HEK293 (cell line): ENCODE data around the gene NAALAD2.

Experiments used
- GFI1B ChIP-seq: fragments of 450-650 bp; formaldehyde crosslinking; IDR thresholded peaks from 2 replicates; pipeline ENCODE4 v1.5.1; 2016; ENCODE audit warnings: missing biosample characterization, missing genetic modification characterization
- GLI4 ChIP-seq: fragments of 450-650 bp; formaldehyde crosslinking; IDR thresholded peaks from 2 replicates; pipeline ENCODE4 v1.5.1; 2016; ENCODE audit warnings: missing biosample characterization, missing genetic modification characterization
- KLF1 ChIP-seq: fragments of 450-650 bp; formaldehyde crosslinking; IDR thresholded peaks from 2 replicates; pipeline ENCODE4 v1.5.1; 2016; ENCODE audit warnings: missing biosample characterization, missing genetic modification characterization
- KLF7 ChIP-seq: fragments of 450-650 bp; formaldehyde crosslinking; IDR thresholded peaks from 2 replicates; pipeline ENCODE4 v1.5.1; 2016; ENCODE audit warnings: missing biosample characterization, missing genetic modification characterization, borderline replicate concordance
- WT1 ChIP-seq: fragments of 450-650 bp; formaldehyde crosslinking; IDR thresholded peaks from 2 replicates; pipeline ENCODE4 v1.5.1; 2016; ENCODE audit warnings: missing biosample characterization, missing genetic modification characterization
- ZBTB48 ChIP-seq: fragments of 450-650 bp; formaldehyde crosslinking; IDR thresholded peaks from 2 replicates; pipeline ENCODE4 v1.5.1; 2016; ENCODE audit warnings: missing biosample characterization, missing genetic modification characterization
- ZFP37 ChIP-seq: fragments of 450-650 bp; formaldehyde crosslinking; IDR thresholded peaks from 2 replicates; pipeline ENCODE4 v1.5.1; 2016; ENCODE audit warnings: missing biosample characterization, missing genetic modification characterization
- ZNF169 ChIP-seq: fragments of 450-650 bp; formaldehyde crosslinking; IDR thresholded peaks from 2 replicates; pipeline ENCODE4 v1.5.1; 2016; ENCODE audit warnings: missing biosample characterization, missing genetic modification characterization
- ZNF221 ChIP-seq: fragments of 450-650 bp; formaldehyde crosslinking; IDR thresholded peaks from 2 replicates; pipeline ENCODE4 v1.5.1; 2017; ENCODE audit warnings: missing biosample characterization, missing genetic modification characterization, borderline replicate concordance
- ZNF239 ChIP-seq: fragments of 450-650 bp; formaldehyde crosslinking; IDR thresholded peaks from 2 replicates; pipeline ENCODE4 v1.5.1; 2016; ENCODE audit warnings: missing biosample characterization, missing genetic modification characterization
- ZNF266 ChIP-seq: fragments of 450-650 bp; formaldehyde crosslinking; IDR thresholded peaks from 2 replicates; pipeline ENCODE4 v1.5.1; 2016; ENCODE audit warnings: missing biosample characterization, missing genetic modification characterization, low read depth
- ZNF311 ChIP-seq: fragments of 450-650 bp; formaldehyde crosslinking; IDR thresholded peaks from 2 replicates; pipeline ENCODE4 v1.5.1; 2017; ENCODE audit warnings: missing biosample characterization, missing genetic modification characterization, borderline replicate concordance
- ZNF366 ChIP-seq: fragments of 450-650 bp; formaldehyde crosslinking; conservative IDR thresholded peaks from 2 replicates; pipeline ENCODE4 v1.5.1; 2016; ENCODE audit warnings: missing biosample characterization, missing genetic modification characterization
- ZNF548 ChIP-seq: fragments of 450-650 bp; formaldehyde crosslinking; IDR thresholded peaks from 2 replicates; pipeline ENCODE4 v1.5.1; 2016; ENCODE audit warnings: missing biosample characterization, missing genetic modification characterization
- ZNF658 ChIP-seq: fragments of 450-650 bp; formaldehyde crosslinking; IDR thresholded peaks from 2 replicates; pipeline ENCODE4; 2016; ENCODE audit warnings: missing biosample characterization, missing genetic modification characterization
- ZXDB ChIP-seq: fragments of 450-650 bp; formaldehyde crosslinking; IDR thresholded peaks from 2 replicates; pipeline ENCODE4 v1.5.1; 2016; ENCODE audit warnings: missing biosample characterization, missing genetic modification characterization
- TF ChIP-seq, protein P1 (sequence below): fragments of 450-650 bp; formaldehyde crosslinking; IDR thresholded peaks from 2 replicates; pipeline ENCODE4 v1.5.1; 2016; ENCODE audit warnings: missing biosample characterization, missing genetic modification characterization, borderline replicate concordance
- TF ChIP-seq, protein P2 (sequence below): fragments of 450-650 bp; formaldehyde crosslinking; IDR thresholded peaks from 2 replicates; pipeline ENCODE4 v1.5.1; 2016; ENCODE audit warnings: missing biosample characterization, missing genetic modification characterization
- TF ChIP-seq, protein P3 (sequence below): fragments of 450-650 bp; formaldehyde crosslinking; IDR thresholded peaks from 2 replicates; pipeline ENCODE4 v1.5.1; 2016; ENCODE audit warnings: missing biosample characterization, missing genetic modification characterization
- TF ChIP-seq, protein P4 (sequence below): fragments of 450-650 bp; formaldehyde crosslinking; IDR thresholded peaks from 2 replicates; pipeline ENCODE4 v1.5.1; 2016; ENCODE audit warnings: missing biosample characterization, missing genetic modification characterization
- TF ChIP-seq, protein P5 (sequence below): fragments of 450-650 bp; formaldehyde crosslinking; IDR thresholded peaks from 2 replicates; pipeline ENCODE4 v1.5.1; 2016; ENCODE audit warnings: missing biosample characterization, missing genetic modification characterization
- TF ChIP-seq, protein P6 (sequence below): fragments of 450-650 bp; formaldehyde crosslinking; IDR thresholded peaks from 2 replicates; pipeline ENCODE4 v1.5.1; 2016; ENCODE audit warnings: missing biosample characterization, missing genetic modification characterization
- TF ChIP-seq, protein P7 (sequence below): fragments of 450-650 bp; formaldehyde crosslinking; IDR thresholded peaks from 2 replicates; pipeline ENCODE4 v1.5.1; 2016; ENCODE audit warnings: missing biosample characterization, missing genetic modification characterization

Gene NAALAD2

DNA sequence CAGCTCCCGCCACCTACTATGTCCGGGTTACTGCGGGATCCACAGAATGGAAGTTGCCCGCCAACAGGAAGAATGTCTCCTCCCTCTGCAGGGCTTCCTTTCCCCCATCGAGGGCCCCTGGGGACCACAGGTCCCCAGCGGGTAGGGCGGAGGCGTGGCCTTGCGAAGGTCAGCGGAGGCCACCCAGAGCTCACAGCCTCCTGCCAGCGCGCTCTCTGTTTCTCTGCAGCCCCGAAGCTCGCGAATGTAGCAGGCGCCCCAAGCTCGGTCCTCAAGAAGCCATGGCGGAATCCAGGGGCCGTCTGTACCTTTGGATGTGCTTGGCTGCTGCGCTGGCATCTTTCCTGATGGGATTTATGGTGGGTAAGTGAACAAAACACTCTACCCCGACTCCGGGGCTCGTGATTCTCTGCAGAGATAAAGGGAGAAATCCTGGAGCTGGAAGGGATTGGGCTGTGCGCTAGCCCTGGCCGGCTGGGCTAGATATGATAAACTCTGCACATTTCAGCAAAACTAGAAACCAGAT, at the start of gene NAALAD2 (continued):
- TF ChIP-seq, protein P1, sequence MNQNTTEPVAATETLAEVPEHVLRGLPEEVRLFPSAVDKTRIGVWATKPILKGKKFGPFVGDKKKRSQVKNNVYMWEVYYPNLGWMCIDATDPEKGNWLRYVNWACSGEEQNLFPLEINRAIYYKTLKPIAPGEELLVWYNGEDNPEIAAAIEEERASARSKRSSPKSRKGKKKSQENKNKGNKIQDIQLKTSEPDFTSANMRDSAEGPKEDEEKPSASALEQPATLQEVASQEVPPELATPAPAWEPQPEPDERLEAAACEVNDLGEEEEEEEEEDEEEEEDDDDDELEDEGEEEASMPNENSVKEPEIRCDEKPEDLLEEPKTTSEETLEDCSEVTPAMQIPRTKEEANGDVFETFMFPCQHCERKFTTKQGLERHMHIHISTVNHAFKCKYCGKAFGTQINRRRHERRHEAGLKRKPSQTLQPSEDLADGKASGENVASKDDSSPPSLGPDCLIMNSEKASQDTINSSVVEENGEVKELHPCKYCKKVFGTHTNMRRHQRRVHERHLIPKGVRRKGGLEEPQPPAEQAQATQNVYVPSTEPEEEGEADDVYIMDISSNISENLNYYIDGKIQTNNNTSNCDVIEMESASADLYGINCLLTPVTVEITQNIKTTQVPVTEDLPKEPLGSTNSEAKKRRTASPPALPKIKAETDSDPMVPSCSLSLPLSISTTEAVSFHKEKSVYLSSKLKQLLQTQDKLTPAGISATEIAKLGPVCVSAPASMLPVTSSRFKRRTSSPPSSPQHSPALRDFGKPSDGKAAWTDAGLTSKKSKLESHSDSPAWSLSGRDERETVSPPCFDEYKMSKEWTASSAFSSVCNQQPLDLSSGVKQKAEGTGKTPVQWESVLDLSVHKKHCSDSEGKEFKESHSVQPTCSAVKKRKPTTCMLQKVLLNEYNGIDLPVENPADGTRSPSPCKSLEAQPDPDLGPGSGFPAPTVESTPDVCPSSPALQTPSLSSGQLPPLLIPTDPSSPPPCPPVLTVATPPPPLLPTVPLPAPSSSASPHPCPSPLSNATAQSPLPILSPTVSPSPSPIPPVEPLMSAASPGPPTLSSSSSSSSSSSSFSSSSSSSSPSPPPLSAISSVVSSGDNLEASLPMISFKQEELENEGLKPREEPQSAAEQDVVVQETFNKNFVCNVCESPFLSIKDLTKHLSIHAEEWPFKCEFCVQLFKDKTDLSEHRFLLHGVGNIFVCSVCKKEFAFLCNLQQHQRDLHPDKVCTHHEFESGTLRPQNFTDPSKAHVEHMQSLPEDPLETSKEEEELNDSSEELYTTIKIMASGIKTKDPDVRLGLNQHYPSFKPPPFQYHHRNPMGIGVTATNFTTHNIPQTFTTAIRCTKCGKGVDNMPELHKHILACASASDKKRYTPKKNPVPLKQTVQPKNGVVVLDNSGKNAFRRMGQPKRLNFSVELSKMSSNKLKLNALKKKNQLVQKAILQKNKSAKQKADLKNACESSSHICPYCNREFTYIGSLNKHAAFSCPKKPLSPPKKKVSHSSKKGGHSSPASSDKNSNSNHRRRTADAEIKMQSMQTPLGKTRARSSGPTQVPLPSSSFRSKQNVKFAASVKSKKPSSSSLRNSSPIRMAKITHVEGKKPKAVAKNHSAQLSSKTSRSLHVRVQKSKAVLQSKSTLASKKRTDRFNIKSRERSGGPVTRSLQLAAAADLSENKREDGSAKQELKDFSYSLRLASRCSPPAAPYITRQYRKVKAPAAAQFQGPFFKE (tag by site-specific recombination), result no peak
- TF ChIP-seq ZNF266 (no peak), ZNF169 (tag by site-specific recombination) (no peak), GLI4 (tag by site-specific recombination) (no peak), KLF7 (tag by site-specific recombination) (no peak), ZNF658 (tag by site-specific recombination) (no peak), KLF1 (tag by site-specific recombination) (0 out of 2 replicates have a peak, but pooled peaks have one; percentile 15), ZFP37 (tag by site-specific recombination) (no peak), ZNF239 (tag by site-specific recombination) (no peak), ZNF221 (tag by site-specific recombination) (no peak), GFI1B (tag by site-specific recombination) (no peak), WT1 (tag by site-specific recombination) (no peak), ZNF548 (tag by site-specific recombination) (no peak), ZXDB (0 out of 2 replicates have a peak, but pooled peaks have one; percentile 37), ZNF311 (tag by site-specific recombination) (no peak), ZBTB48 (tag by site-specific recombination) (peak; percentile 73), ZNF366 (0 out of 2 replicates have a peak, but pooled peaks have one; percentile 15)
- TF ChIP-seq, protein P2, sequence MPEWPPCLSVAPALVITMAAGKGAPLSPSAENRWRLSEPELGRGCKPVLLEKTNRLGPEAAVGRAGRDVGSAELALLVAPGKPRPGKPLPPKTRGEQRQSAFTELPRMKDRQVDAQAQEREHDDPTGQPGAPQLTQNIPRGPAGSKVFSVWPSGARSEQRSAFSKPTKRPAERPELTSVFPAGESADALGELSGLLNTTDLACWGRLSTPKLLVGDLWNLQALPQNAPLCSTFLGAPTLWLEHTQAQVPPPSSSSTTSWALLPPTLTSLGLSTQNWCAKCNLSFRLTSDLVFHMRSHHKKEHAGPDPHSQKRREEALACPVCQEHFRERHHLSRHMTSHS (tag by site-specific recombination), result no peak
- TF ChIP-seq, protein P3, sequence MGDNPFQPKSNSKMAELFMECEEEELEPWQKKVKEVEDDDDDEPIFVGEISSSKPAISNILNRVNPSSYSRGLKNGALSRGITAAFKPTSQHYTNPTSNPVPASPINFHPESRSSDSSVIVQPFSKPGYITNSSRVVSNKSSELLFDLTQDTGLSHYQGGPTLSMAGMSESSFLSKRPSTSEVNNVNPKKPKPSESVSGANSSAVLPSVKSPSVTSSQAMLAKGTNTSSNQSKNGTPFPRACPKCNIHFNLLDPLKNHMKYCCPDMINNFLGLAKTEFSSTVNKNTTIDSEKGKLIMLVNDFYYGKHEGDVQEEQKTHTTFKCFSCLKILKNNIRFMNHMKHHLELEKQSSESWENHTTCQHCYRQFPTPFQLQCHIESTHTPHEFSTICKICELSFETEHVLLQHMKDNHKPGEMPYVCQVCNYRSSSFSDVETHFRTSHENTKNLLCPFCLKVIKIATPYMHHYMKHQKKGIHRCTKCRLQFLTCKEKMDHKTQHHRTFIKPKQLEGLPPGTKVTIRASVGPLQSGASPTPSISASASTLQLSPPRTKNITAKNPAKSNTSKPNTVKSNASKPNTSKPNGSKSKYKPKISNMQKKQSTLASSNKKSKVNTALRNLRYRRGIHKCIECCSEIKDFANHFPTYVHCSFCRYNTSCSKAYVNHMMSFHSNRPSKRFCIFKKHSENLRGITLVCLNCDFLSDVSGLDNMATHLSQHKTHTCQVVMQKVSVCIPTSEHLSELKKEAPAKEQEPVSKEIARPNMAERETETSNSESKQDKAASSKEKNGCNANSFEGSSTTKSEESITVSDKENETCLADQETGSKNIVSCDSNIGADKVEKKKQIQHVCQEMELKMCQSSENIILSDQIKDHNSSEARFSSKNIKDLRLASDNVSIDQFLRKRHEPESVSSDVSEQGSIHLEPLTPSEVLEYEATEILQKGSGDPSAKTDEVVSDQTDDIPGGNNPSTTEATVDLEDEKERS (tag by site-specific recombination), result no peak
- TF ChIP-seq, protein P4, sequence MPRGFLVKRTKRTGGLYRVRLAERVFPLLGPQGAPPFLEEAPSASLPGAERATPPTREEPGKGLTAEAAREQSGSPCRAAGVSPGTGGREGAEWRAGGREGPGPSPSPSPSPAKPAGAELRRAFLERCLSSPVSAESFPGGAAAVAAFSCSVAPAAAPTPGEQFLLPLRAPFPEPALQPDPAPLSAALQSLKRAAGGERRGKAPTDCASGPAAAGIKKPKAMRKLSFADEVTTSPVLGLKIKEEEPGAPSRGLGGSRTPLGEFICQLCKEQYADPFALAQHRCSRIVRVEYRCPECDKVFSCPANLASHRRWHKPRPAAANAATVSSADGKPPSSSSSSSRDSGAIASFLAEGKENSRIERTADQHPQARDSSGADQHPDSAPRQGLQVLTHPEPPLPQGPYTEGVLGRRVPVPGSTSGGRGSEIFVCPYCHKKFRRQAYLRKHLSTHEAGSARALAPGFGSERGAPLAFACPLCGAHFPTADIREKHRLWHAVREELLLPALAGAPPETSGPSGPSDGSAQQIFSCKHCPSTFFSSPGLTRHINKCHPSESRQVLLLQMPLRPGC (tag by site-specific recombination), result no peak
- TF ChIP-seq, protein P5, sequence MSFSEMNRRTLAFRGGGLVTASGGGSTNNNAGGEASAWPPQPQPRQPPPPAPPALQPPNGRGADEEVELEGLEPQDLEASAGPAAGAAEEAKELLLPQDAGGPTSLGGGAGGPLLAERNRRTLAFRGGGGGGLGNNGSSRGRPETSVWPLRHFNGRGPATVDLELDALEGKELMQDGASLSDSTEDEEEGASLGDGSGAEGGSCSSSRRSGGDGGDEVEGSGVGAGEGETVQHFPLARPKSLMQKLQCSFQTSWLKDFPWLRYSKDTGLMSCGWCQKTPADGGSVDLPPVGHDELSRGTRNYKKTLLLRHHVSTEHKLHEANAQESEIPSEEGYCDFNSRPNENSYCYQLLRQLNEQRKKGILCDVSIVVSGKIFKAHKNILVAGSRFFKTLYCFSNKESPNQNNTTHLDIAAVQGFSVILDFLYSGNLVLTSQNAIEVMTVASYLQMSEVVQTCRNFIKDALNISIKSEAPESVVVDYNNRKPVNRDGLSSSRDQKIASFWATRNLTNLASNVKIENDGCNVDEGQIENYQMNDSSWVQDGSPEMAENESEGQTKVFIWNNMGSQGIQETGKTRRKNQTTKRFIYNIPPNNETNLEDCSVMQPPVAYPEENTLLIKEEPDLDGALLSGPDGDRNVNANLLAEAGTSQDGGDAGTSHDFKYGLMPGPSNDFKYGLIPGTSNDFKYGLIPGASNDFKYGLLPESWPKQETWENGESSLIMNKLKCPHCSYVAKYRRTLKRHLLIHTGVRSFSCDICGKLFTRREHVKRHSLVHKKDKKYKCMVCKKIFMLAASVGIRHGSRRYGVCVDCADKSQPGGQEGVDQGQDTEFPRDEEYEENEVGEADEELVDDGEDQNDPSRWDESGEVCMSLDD (tag by site-specific recombination), result no peak
- TF ChIP-seq, protein P6, sequence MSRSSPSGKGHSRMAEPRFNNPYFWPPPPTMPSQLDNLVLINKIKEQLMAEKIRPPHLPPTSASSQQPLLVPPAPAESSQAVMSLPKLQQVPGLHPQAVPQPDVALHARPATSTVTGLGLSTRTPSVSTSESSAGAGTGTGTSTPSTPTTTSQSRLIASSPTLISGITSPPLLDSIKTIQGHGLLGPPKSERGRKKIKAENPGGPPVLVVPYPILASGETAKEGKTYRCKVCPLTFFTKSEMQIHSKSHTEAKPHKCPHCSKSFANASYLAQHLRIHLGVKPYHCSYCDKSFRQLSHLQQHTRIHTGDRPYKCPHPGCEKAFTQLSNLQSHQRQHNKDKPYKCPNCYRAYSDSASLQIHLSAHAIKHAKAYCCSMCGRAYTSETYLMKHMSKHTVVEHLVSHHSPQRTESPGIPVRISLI (tag by site-specific recombination), result no peak
- TF ChIP-seq, protein P7, sequence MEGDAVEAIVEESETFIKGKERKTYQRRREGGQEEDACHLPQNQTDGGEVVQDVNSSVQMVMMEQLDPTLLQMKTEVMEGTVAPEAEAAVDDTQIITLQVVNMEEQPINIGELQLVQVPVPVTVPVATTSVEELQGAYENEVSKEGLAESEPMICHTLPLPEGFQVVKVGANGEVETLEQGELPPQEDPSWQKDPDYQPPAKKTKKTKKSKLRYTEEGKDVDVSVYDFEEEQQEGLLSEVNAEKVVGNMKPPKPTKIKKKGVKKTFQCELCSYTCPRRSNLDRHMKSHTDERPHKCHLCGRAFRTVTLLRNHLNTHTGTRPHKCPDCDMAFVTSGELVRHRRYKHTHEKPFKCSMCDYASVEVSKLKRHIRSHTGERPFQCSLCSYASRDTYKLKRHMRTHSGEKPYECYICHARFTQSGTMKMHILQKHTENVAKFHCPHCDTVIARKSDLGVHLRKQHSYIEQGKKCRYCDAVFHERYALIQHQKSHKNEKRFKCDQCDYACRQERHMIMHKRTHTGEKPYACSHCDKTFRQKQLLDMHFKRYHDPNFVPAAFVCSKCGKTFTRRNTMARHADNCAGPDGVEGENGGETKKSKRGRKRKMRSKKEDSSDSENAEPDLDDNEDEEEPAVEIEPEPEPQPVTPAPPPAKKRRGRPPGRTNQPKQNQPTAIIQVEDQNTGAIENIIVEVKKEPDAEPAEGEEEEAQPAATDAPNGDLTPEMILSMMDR (tag by site-specific recombination), result no peak
